ENCODE results near the gene SHISAL1.
A peak's percentile ranks its signal among the peaks of the same experiment; 100 is the strongest.

Gene SHISAL1

DNA sequence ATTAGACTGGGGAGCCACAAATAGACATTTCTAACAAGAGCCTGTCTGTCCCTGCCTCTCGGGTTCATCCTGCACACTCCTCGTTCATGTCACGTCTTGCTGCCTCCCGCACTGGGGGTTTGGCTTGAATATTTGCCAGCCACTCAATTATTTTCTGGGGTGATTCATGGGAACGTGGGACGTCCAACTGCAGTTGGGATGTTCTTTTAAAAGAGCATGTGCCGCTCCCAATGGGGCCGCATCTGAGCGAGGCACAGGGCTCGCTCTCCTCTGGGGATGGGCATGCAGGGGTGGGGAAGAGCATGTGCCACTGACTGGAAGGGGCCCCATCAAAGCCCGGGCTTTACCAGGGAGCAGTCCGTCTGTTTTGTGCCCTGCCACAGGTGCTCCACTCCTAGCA, 88.6 kb downstream of the SHISAL1 start:
- DNase-seq, result no peak

GRCh38 chr22:44221710-44222475, 90.9 kb downstream of the SHISAL1 start:
- no peak for DNase-seq

GRCh38 chr22:44220727-44221680, 91.7 kb downstream of the SHISAL1 start:
- DNase-seq, result peak; percentile 4

GRCh38 chr22:44219101-44219870, 93.5 kb downstream of the SHISAL1 start:
- DNase-seq, result no peak

- no peak for DNase-seq
Observed at GRCh38 chr22:44218071-44218470, 94.7 kb downstream of the SHISAL1 start.

- no peak for DNase-seq
Observed at GRCh38 chr22:44217346-44217745, 95.4 kb downstream of the SHISAL1 start.

DNA sequence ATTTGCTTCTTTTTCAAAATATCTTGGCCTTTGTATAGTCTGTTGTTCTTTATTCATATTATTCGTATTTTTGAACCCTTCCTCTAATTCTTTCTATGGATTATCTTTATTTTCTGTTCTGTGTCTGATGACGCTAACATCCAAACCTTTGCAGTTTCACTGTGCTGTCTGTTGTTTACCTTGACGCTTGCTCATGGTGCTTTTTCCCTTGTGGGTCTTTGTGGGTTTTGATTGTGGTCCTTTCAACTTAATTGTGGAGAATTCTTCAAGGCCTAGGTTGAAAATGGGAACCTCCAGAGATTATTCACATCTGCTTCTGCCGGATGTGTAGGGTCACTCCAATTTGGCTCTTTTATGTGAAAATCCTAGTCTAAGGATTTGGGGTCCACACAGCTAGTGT, 97.5 kb downstream of the SHISAL1 start:
- DNase-seq, result no peak

DNA sequence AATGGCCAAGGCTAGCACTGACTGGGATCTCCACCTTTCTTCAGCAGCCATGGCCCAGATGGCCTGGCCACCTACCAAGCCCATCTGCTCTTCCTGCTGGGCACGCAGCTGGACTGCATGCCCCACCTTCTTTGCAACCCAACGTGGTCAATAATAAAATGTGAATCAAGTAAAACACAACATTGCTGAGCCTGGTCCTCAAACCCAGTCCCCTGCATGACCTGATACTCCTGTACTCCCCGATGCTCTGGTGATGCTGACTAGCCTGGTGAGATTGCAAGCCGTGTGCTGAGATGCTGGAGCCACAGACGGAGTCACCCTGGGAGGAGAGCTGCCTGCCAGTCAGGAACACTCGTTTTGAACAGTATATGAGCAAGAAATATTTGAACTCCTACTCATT, 98.0 kb downstream of the SHISAL1 start:
- DNase-seq, result no peak

GRCh38 chr22:44214187-44214586, 98.6 kb downstream of the SHISAL1 start:
- no peak for DNase-seq

- DNase-seq, result no peak
Observed at GRCh38 chr22:44213489-44214043, 99.2 kb downstream of the SHISAL1 start.

DNA sequence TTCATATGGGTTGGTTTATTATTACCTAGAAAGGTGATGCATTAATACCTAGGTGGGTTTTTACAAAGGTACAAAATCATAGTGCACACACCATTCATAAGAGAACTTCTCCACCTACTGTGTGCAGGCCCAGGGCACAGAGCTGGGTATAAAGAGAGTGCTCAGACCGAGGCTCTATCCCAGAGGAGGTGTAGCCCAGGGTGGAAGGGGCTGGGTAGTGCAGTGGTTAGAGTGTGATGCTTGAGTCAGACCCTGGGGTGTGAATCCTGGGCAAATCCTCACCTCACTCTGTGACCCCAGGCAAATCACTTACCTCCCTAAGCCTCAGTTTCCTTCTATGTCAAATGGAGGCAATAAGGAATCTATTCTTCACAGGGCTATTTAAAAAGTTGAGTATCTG, 99.8 kb downstream of the SHISAL1 start:
- no peak for DNase-seq

DNA sequence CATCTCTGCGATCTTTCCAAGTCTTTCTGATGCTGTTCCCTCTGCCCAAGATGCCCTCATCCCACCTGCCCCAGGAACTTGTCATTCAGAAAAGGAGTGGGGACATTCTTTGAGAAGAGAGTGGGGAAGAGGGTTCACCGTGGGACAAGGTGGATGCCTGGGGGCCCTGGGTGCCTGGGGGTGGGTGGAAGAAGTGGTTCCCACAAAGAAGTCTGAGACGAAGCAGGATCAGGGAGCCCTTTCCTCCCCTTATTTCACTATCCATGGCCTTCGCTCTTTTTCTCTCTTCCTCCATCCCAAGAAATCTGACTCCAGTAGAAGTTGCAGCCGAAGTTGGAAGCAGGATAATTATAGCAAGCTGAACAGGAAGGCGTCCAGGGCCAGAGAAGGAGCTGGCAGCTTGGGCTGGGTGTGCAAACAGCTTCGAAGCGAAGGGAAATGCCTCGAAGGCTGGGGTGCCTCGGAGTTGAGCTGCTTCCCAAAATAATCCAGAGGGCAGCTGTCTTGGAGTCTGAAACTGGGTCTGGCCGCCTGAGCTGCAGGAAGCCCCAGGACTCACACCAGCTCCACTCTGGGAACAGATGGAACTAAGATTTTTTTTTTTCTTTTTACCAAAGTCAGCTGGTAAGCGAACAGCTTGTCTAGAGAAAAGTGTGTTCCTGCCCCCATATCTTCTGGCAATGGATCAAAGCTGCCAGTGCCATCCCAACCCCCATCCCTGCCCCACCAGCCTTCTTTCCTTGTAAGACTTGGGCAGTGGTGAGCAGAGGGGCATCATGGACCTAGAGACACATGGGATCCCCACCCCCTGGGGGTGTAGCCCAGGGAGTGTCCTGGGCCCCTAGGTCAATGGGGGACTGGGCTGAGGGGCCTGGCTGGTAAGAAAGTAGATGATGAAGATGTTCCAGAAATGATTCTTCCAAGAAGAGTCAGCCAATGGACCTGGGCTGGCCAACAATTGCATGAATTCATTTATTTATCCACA, 100.5 kb downstream of the SHISAL1 start:
- DNase-seq, result no peak

- DNase-seq, result no peak
Observed at GRCh38 chr22:44211256-44211945, 101.3 kb downstream of the SHISAL1 start.

DNA sequence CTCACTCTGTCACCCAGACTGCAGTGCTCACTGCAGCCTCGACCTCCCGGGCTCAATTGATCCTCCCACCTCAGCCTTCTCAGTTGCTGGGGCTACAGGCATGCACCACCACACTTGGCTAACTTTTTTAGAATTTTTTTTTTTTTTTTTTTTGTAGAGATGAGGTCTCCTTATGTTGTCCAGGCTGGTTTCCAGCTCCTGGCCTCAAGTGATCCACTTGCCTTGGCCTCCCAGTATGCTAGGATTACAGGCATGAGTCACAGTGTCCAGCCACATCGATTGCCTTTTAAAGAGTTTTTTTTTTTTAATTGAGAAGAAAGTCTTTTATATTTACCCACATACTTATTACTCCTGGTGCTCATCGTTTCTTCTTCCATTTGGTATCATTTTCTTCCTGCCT, 102.0 kb downstream of the SHISAL1 start:
- DNase-seq, result no peak

DNA sequence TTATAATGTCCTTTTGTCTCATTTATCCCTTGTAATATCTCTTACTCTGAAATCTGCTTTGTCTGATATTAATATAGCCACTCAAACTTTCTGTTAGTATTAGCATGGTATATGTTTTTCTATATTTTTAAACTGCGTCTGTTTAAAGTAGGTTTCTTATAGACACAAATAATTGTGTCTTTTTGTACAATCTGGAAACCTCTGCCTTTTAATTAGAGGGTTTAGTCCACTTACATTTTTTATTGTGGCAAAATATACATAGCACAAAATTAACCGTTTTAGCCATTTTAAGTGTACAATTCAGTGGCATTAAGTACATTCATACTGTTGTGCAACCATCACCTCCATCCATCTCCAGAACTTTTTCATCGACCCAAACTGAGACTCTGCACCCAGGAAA, 103.4 kb downstream of the SHISAL1 start:
- DNase-seq, result no peak

- no peak for DNase-seq
Observed at GRCh38 chr22:44207981-44208317, 104.8 kb downstream of the SHISAL1 start.

- DNase-seq, result no peak
Observed at GRCh38 chr22:44207173-44207980, 105.4 kb downstream of the SHISAL1 start.

- DNase-seq, result no peak
Observed at GRCh38 chr22:44206696-44207095, 106.1 kb downstream of the SHISAL1 start.

DNA sequence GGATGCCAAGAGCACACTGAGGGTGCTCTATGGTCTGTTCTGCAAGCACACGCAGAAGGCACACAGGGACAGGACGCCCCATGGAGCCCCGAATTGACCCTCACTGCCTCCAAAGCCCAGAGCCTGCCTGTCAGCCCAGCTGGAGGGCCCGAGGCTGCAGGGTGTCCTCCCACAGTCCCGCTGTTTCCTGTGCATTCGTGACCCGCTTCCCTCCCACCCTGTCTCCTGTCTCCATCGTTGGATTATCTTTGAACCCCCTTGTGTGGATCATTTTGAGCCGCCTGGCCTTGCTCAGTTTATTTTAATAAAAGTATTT, 106.5 kb downstream of the SHISAL1 start:
- no peak for DNase-seq

Measured in NCI-H345 (cell line).